ENCODE results near the gene VARS2. TPM values are rescaled to one million over a fixed set of nuclear protein-coding genes. Genes with fewer than 3 reads are reported as not detected.

VARS2 gene
- total RNA-seq, 1 experiment from 2014 or later, result 68.2 TPM

GRCh38 chr6:30894381-30894780 lies 19.7 kb upstream of the VARS2 start:
- Histone ChIP-seq H3K4ac (ENCODE audit: low read depth, low read length) (no peak overlapping the region), H3K27me3 (ENCODE audit: insufficient read depth, low read length) (no peaks in the 10 kb centered on the region), H2BK15ac (ENCODE audit: low read depth, low read length) (no peak overlapping the region), H3K14ac (ENCODE audit: insufficient read depth, low read length) (no peak overlapping the region), H3K9me3 (ENCODE audit: control insufficient read depth, low read depth, low read length) (no peaks in the 10 kb centered on the region), H4K5ac (ENCODE audit: insufficient read length, low read depth, low read length) (no peak overlapping the region), H2BK12ac (ENCODE audit: insufficient read length, low read depth, low read length) (no peak overlapping the region), H4K20me1 (ENCODE audit: control insufficient read depth, insufficient read depth, insufficient read length) (no peaks in the 10 kb centered on the region), H3K23ac (ENCODE audit: insufficient read length, low read depth, low read length) (no peak overlapping the region), H3K4me1 (ENCODE audit: insufficient read depth, low read length) (no peaks in the 10 kb centered on the region), H3K4me2 (ENCODE audit: insufficient read depth, insufficient read length, low read length) (no peak overlapping the region), H3K9ac (ENCODE audit: extremely low read depth, insufficient read length, low read length) (no peak overlapping the region), H3K23me2 (ENCODE audit: insufficient read length, low read depth, low read length, poor library complexity, severe bottlenecking) (no peaks in the 10 kb centered on the region), H4K8ac (replicated peaks; ENCODE audit: insufficient read length, low read depth, low read length) (no peak overlapping the region), H3K18ac (ENCODE audit: insufficient read length, low read depth, low read length) (no peak overlapping the region), H2AK5ac (ENCODE audit: insufficient read length, low read length) (no peak overlapping the region), H2AFZ (ENCODE audit: low read length) (no peak overlapping the region), H2BK5ac (ENCODE audit: insufficient read length, low read length) (no peak overlapping the region), H2BK20ac (ENCODE audit: low read depth, low read length, poor library complexity, severe bottlenecking) (no peak overlapping the region), H3K79me2 (ENCODE audit: insufficient read depth, low read length) (no peaks in the 10 kb centered on the region), H3T11ph (ENCODE audit: low read length) (no peak overlapping the region), H4K91ac (ENCODE audit: insufficient read length, low read depth, low read length) (no peak overlapping the region), H3K56ac (ENCODE audit: insufficient read length, low read depth, low read length) (no peak overlapping the region), H2BK120ac (ENCODE audit: low read depth, low read length, poor library complexity, severe bottlenecking) (no peak overlapping the region), H3K79me1 (ENCODE audit: insufficient read depth, low read depth, low read length, poor library complexity, severe bottlenecking) (peaks cover 3% of the 10 kb centered on the region), H3K27ac (ENCODE audit: insufficient read length, low read depth, low read length) (no peak overlapping the region)
- no peak for DNase-seq
- no CpG with 5 or more reads among the region's 12 CpGs for whole genome bisulfite sequencing (ENCODE audit: extremely low coverage, insufficient read length, low lambda C conversion rate)
- H3K4me3 Mint-ChIP-seq, result no peak overlapping the region
- H3K4me1 Mint-ChIP-seq, result peaks cover 20 to 25% of the 10 kb centered on the region in 2 experiments
- peak overlapping the region in 1 of 3 experiments; percentile 0; a peak in 1 of 7 replicates for H3K27ac Mint-ChIP-seq
- H3K36me3 Mint-ChIP-seq (ENCODE audit: insufficient read depth in 1 of 3, low read depth in 3 of 3), result peaks cover 50 to 92% (median 86%) of the 10 kb centered on the region in 3 experiments
- H3K9me3 Mint-ChIP-seq, result no peaks in the 10 kb centered on the region
- TF ChIP-seq CTCF (conservative IDR thresholded peaks at IDR 0.05), result no peak
- H3K27me3 Mint-ChIP-seq (ENCODE audit: low read depth), result no peaks in the 10 kb centered on the region
